Sigmoid colon (tissue), 7 donors: ENCODE results near the gene WWTR1. TPM values are rescaled to one million over a fixed set of nuclear protein-coding genes. Genes with fewer than 3 reads are reported as not detected.
A peak's percentile ranks its signal among the peaks of the same experiment; 100 is the strongest.

Experiments
- DNase-seq: peaks from one replicate; pipeline ENCODE4 v3.0.0-alpha.2; 2019
- H3K27ac ChIP-seq, 4 donors: fragments of 200-600 bp; sonication (generic); one replicate each; pipeline ENCODE4 v1.5.1; 2016 to 2019; ENCODE audit warnings: mild to moderate bottlenecking in 1 of 4
- H3K27me3 ChIP-seq, 3 donors: fragments of 200-600 bp; sonication (generic); one replicate each; pipeline ENCODE4 v1.5.1; 2019; ENCODE audit warnings: mild to moderate bottlenecking in 1 of 3
- H3K36me3 ChIP-seq, 4 donors: fragments of 200-600 bp; sonication (generic); one replicate each; pipeline ENCODE4 v1.5.1; 2016 to 2019
- H3K4me1 ChIP-seq, 4 donors: fragments of 200-600 bp; sonication (generic); one replicate each; pipeline ENCODE4 v1.5.1; 2017 to 2019
- H3K4me3 ChIP-seq, 4 donors: fragments of 200-600 bp; sonication (generic); one replicate each; pipeline ENCODE4 v1.5.1; 2017 to 2019; ENCODE audit warnings: mild to moderate bottlenecking in 2 of 4, moderate library complexity in 1 of 4
- H3K9me3 ChIP-seq, 4 donors: fragments of 200-600 bp in 3 of 4; sonication (generic) in 3 of 4; one replicate each; pipeline versions ENCODE4 v1.5.1 to v1.6.1; 2013 to 2019
- EP300 ChIP-seq, 4 donors: sonication (generic); formaldehyde crosslinking; IDR thresholded peaks; one replicate each; pipeline ENCODE4 v1.6.1; 2017; ENCODE audit warnings: antibody characterized with exemption in 4 of 4
- POLR2A ChIP-seq, 2 donors: fragments of 450-650 bp; IDR thresholded peaks; one replicate each; pipeline ENCODE4 v1.6.1; 2016; ENCODE audit warnings: antibody characterized with exemption in 2 of 2, mild to moderate bottlenecking in 2 of 2, moderate library complexity in 2 of 2
- POLR2AphosphoS5 ChIP-seq, 4 donors: sonication (generic); formaldehyde crosslinking; IDR thresholded peaks; one replicate each; pipeline ENCODE4 v1.6.1; 2017; ENCODE audit warnings: antibody characterized with exemption in 4 of 4
- WGBS, 2 donors: extraction: QIAGEN DNeasy Blood & Tissue Kit; methylation state at CpG; one replicate each; pipeline ENCODE4 v1.1.7; 2013; 5-methylcytosine and 5-hydroxymethylcytosine counted together
- intact Hi-C: fragments of 100-400 bp; cut with DNase I; formaldehyde crosslinking; loops from one replicate; pipeline ENCODE4 v1.15.1; 2023
- polyA plus RNA-seq, 3 donors: library from polyadenylated mRNA; stranded (reverse); fragments of 200-250 nt; gene quantifications; one replicate each; pipeline ENCODE4 v1.2.3, GENCODE V29; 2013
- total RNA-seq, 4 donors: library from RNA; depleted of rRNA; stranded (reverse); fragments of >200 nt; gene quantifications; one replicate each; pipeline ENCODE4 v1.1.0, GENCODE V29; 2016
- TF ChIP-seq, protein P1 (sequence below), 4 experiments: fragments of 450-650 bp in 3 of 4; fragments of 200-600 bp in 1 of 4; IDR thresholded peaks; one replicate each; pipeline ENCODE4 v1.5.1; 2016 to 2019; ENCODE audit warnings: antibody characterized with exemption in 4 of 4, mild to moderate bottlenecking in 3 of 4, moderate library complexity in 2 of 4
- donor health status: healthy with polysubstance abuse.
- donor health status: Bipolar disorder and iron deficiency.
- donor health status: healthy.

The WWTR1 gene
- total and polyA plus RNA-seq, 7 donors, result 7.9 to 340 (median 243) TPM

DNA sequence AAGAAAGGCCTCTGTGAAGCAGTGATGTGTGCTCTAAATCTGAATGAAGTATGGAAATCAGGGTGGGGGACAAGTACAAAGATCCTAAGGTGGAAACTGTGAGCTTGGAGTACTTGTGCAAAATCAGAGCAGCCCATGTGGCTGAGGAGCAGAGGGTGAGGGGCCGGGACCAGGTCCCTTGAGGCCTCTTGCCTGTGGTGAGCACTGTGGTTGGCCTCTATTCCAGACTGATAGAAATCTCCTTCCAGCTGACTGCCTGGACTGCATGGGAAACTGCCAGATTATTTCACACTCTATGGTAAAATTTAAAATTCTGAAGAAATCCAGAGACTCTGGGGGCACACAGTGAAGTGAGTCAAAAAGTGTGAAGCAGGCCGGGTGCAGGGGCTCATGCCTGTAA lies 101.9 kb downstream of the WWTR1 start:
- no peaks in the 10 kb centered on the region for H3K36me3 ChIP-seq
- 71 to 83% methylated on average over 2 of the region's 2 CpGs for WGBS, 2 donors
- H3K4me1 ChIP-seq, result peaks cover 0 to 81% (median 68%) of the 10 kb centered on the region in 4 donors
- no peak for TF ChIP-seq POLR2A (IDR thresholded peaks at IDR 0.05)
- TF ChIP-seq POLR2AphosphoS5 (IDR thresholded peaks at IDR 0.05), result no peak
- TF ChIP-seq EP300 (IDR thresholded peaks at IDR 0.05), result no peak
- TF ChIP-seq, protein P1, sequence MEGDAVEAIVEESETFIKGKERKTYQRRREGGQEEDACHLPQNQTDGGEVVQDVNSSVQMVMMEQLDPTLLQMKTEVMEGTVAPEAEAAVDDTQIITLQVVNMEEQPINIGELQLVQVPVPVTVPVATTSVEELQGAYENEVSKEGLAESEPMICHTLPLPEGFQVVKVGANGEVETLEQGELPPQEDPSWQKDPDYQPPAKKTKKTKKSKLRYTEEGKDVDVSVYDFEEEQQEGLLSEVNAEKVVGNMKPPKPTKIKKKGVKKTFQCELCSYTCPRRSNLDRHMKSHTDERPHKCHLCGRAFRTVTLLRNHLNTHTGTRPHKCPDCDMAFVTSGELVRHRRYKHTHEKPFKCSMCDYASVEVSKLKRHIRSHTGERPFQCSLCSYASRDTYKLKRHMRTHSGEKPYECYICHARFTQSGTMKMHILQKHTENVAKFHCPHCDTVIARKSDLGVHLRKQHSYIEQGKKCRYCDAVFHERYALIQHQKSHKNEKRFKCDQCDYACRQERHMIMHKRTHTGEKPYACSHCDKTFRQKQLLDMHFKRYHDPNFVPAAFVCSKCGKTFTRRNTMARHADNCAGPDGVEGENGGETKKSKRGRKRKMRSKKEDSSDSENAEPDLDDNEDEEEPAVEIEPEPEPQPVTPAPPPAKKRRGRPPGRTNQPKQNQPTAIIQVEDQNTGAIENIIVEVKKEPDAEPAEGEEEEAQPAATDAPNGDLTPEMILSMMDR (IDR thresholded peaks at IDR 0.05), result no peak
- intact Hi-C loops, result no loop called here
- no peaks in the 10 kb centered on the region for H3K9me3 ChIP-seq
- H3K27me3 ChIP-seq, result no peaks in the 10 kb centered on the region
- no peak for DNase-seq
- H3K4me3 ChIP-seq, result no peak overlapping the region
- H3K27ac ChIP-seq, result peak overlapping the region; percentile 12 to 85 (median 60)

DNA sequence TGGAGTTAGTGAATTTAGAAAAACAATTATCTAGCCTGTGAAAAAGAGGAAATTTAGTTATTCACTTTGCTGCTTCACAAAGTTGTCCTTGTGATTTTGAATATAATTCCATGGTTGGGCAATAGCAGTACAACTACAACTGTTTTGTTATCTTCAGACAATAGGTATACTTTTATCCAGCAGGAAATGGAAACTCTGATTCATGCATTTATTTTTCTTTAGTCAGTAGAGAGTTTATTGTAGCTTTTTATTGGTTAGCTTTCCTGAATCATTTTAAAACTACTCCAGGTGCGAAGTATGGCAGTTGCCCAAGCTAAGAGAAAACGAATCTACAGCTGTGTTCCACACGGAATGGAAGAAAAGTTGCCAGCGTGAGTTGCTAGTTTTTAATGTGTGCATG lies 103.0 kb downstream of the WWTR1 start:
- H3K9me3 ChIP-seq, result no peaks in the 10 kb centered on the region
- TF ChIP-seq POLR2A (IDR thresholded peaks at IDR 0.05) (no peak), POLR2AphosphoS5 (IDR thresholded peaks at IDR 0.05) (peak in 3 of 4 donors; percentile 9 to 68 (median 11)), EP300 (IDR thresholded peaks at IDR 0.05) (peak in 1 of 4 donors; percentile 11)
- TF ChIP-seq, protein P1 (IDR thresholded peaks at IDR 0.05), result no peak

DNA sequence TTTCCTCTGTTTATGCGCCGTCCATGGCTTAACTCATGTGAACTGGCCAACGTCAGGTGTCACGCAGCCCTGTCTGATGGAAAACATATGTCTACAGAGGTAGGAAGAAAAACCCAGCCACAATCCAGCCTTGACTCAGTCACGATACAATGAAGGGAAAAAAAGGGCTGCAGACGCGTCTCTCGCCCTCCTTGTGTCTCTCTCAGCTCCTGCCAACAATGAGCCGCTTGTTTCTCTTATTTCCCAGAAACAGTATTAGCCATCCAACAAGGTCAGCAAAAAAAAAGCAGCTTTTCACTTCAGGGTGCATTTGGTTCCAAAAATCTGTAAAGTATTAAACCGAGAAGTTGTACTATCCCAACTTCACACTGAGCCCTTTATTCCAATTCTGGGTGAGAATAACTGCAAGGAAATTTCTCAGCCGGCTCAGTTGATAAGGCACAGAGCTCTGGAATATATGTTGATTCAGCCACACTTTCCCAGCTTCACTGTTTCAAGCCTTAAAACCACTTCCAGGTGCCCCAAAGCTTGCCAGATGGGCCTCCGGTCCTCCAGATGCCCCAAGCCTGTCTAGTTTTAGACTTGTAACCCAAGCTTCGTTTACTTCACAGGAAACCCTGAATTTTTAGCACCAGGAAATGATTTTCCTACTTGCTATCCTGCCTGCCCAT lies 103.9 kb downstream of the WWTR1 start:
- intact Hi-C loops, result no loop called here
- Histone ChIP-seq H3K4me1 (peaks cover 0 to 85% (median 67%) of the 10 kb centered on the region in 4 donors), H3K36me3 (no peaks in the 10 kb centered on the region), H3K27ac (peak overlapping the region; percentile 63 to 85 (median 70)), H3K27me3 (no peaks in the 10 kb centered on the region), H3K4me3 (peak overlapping the region in 1 of 4 donors; percentile 3), H3K9me3 (no peaks in the 10 kb centered on the region)
- WGBS, 2 donors, result 48 to 56% methylated on average over 13 of the region's 13 CpGs
- DNase-seq, result peak; percentile 89
- peak in 2 of 4 donors; percentile 37 to 38 for TF ChIP-seq EP300 (IDR thresholded peaks at IDR 0.05)
- TF ChIP-seq, protein P1 (IDR thresholded peaks at IDR 0.05), result no peak
- TF ChIP-seq POLR2A (IDR thresholded peaks at IDR 0.05), result no peak
- peak; percentile 71 to 94 (median 92) for TF ChIP-seq POLR2AphosphoS5 (IDR thresholded peaks at IDR 0.05)

More for the DNA sequence above, 103.0 kb downstream of the WWTR1 start:
- intact Hi-C loops, result no loop called here
- Histone ChIP-seq H3K27ac (peak overlapping the region; percentile 63 to 85 (median 70)), H3K4me3 (no peak overlapping the region), H3K36me3 (no peaks in the 10 kb centered on the region), H3K27me3 (no peaks in the 10 kb centered on the region), H3K4me1 (peaks cover 0 to 82% (median 64%) of the 10 kb centered on the region in 4 donors)
- no peak for DNase-seq
- 10 to 45% methylated on average over 4 of the region's 4 CpGs for WGBS, 2 donors

DNA sequence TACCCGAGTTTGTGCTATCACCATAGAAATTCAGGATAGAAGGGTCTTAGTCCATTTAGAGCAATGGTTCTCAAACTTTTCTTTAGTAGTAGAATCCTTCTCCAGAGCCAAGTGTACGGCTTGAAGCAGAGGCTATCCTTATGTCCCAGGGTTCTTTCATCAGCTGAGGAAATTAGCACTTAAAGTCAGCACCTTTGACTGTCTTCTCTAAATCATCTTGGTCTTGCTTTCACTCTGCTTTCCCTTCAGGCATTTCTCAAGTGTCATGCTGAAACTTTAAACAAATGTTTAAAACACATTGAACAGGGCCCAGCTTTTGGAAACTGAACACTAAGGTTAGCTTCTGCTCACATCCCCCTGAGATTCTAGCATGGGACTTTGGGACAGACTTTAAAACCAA lies 105.1 kb downstream of the WWTR1 start:
- 78 to 84% methylated on average over 2 of the region's 2 CpGs for WGBS, 2 donors
- Histone ChIP-seq H3K27ac (peak overlapping the region; percentile 63 to 85 (median 70)), H3K36me3 (no peaks in the 10 kb centered on the region), H3K27me3 (no peaks in the 10 kb centered on the region), H3K4me3 (no peak overlapping the region), H3K4me1 (peaks cover 0 to 89% (median 78%) of the 10 kb centered on the region in 4 donors), H3K9me3 (no peaks in the 10 kb centered on the region)
- TF ChIP-seq POLR2AphosphoS5 (IDR thresholded peaks at IDR 0.05) (peak; percentile 33 to 78 (median 56)), POLR2A (IDR thresholded peaks at IDR 0.05) (no peak)
- intact Hi-C loops, result no loop called here
- DNase-seq, result no peak

DNA sequence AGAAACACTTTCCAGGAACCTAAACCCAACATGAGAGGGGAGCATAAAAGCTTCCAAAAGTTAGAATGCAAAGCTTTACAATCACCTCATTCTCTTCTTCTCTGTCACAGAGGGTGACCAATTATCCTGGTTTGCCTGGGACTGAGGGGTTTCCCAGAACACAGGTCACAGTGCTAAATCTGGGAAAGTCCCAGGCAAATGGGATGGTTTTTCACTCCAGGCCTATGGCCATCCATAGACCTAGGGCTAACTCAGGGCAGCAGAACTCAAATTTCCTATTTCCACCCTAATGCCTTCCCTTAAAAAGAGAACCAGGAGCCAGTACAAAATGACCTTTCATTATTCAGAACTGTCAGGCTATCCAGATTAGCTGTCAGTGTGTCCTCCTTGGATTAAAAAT lies 106.3 kb downstream of the WWTR1 start:
- DNase-seq, result no peak
- Histone ChIP-seq H3K27me3 (no peaks in the 10 kb centered on the region), H3K9me3 (no peaks in the 10 kb centered on the region), H3K27ac (peak overlapping the region in 3 of 4 donors; percentile 63 to 85 (median 78)), H3K4me3 (no peak overlapping the region), H3K36me3 (no peaks in the 10 kb centered on the region), H3K4me1 (peaks cover 0 to 98% (median 88%) of the 10 kb centered on the region in 4 donors)
- intact Hi-C loops, result no loop called here
- TF ChIP-seq POLR2AphosphoS5 (IDR thresholded peaks at IDR 0.05) (peak in 1 of 4 donors; percentile 18), EP300 (IDR thresholded peaks at IDR 0.05) (no peak)
